GM12891 (cell line): ENCODE data around the gene FAM174A.

Experiments
- POLR2AphosphoS5 ChIP-seq: IDR thresholded peaks from 2 replicates; pipeline ENCODE4 v1.6.1; 2011; ENCODE audit warnings: low read depth, low read length, control low read depth
- SPI1 ChIP-seq: IDR thresholded peaks from 2 replicates; pipeline ENCODE4 v1.6.1; 2011; ENCODE audit warnings: low read depth, low read length, control low read depth
- TAF1 ChIP-seq: IDR thresholded peaks from 2 replicates; pipeline ENCODE4 v1.6.1; 2011; ENCODE audit warnings: low read depth, low read length, control low read depth

GRCh38 chr5:100595812-100596173 is 60.6 kb downstream of the FAM174A start:
- TF ChIP-seq SPI1 (no peak), POLR2AphosphoS5 (no peak), TAF1 (no peak)
